Left lung (tissue), 10 donors: Measurements from ENCODE around the gene TESK1. TPM values are rescaled to one million over a fixed set of nuclear protein-coding genes. Genes with fewer than 3 reads are reported as not detected.
"Not testable (repeated sequence)": the region's sequence is repeated elsewhere in the genome, so short reads cannot be mapped to it uniquely, and the experiment has no call there.

Experiments used
- ATAC-seq: fragments of 200-7000 bp; cut with Tn5 transposase; one replicate; pipeline ENCODE4 v1.9.1; 2020; ENCODE audit warnings: moderate library complexity
- DNase-seq, 4 donors: peaks; one replicate each; pipeline ENCODE4 v3.0.0-alpha.2; 2013 to 2020
- H3K27ac ChIP-seq, 2 donors: fragments of 200-600 bp; sonication (generic) in 1 of 2; one replicate each; pipeline versions ENCODE4 v1.5.0 to v1.8.0; 2020 to 2021
- H3K27me3 ChIP-seq, 2 donors: fragments of 200-600 bp; sonication (generic) in 1 of 2; one replicate each; pipeline versions ENCODE4 v1.5.0 to v1.8.0; 2020 to 2021
- H3K36me3 ChIP-seq, 2 donors: fragments of 200-600 bp; sonication (generic) in 1 of 2; one replicate each; pipeline versions ENCODE4 v1.5.0 to v1.8.0; 2020 to 2021
- H3K4me1 ChIP-seq, 2 donors: fragments of 200-600 bp; one replicate each; pipeline ENCODE4 v1.8.0; 2021
- H3K4me3 ChIP-seq, 2 donors: fragments of 200-600 bp; sonication (generic) in 1 of 2; one replicate each; pipeline versions ENCODE4 v1.5.0 to v1.8.0; 2020 to 2021; ENCODE audit warnings: mild to moderate bottlenecking in 1 of 2
- H3K9me3 ChIP-seq, 2 donors: fragments of 200-600 bp; sonication (generic) in 1 of 2; one replicate each; pipeline versions ENCODE4 v1.5.0 to v1.8.0; 2020 to 2021
- intact Hi-C, 2 donors: fragments of 100-400 bp; cut with DNase I; formaldehyde crosslinking; loops; one replicate each; pipeline versions ENCODE4 v1.11.2 to v1.14.2; 2022
- polyA plus RNA-seq, 6 donors: library from polyadenylated mRNA; unstranded; fragments of 120-200 nt; gene quantifications; one replicate each; pipeline ENCODE4 v1.2.1, GENCODE V29; 2013; ENCODE audit not compliant: insufficient read length in 6 of 6
- total RNA-seq, 2 donors: library from RNA; stranded (reverse); fragmentation: NEBNext Ultra II Directional; extraction: Animal tissue kit (Norgen Biotek cat#: 25700); gene quantifications; one replicate each; pipeline ENCODE4 v1.2.1, GENCODE V29; 2021
- TF ChIP-seq, protein P1 (sequence below), 2 donors: fragments of 200-600 bp; sonication (generic) in 1 of 2; IDR thresholded peaks; one replicate each; pipeline versions ENCODE4 v1.5.0 to v1.8.0; 2021; ENCODE audit warnings: antibody characterized with exemption in 2 of 2
- donor health status: DM: no; HTN: yes; CAD: no.
- donor health status: DM: no; HTN: no; CAD: no.

TESK1 gene
- total and polyA plus RNA-seq, 8 donors: 30.8 to 44.6 (median 42.0) TPM

DNA sequence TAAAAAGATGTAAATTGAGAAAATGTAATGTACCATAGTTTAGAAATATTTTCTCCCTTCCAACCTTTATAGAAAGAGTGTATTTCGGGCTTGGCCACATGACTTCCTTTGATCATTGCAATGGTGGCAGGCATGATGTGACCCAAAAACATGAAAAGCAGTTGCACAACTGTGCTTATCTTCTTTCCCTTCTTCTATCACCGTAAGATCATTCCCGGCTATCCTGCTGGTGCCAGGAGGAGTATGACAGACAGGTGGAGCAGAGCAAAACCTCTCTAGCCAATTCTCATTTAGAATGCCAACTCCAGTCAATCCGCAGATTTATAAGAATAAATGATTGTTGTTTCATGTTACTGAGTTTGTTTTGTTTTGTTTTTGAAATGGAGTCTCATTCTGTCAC is 10.6 kb upstream of the TESK1 start:
- TF ChIP-seq, protein P1, sequence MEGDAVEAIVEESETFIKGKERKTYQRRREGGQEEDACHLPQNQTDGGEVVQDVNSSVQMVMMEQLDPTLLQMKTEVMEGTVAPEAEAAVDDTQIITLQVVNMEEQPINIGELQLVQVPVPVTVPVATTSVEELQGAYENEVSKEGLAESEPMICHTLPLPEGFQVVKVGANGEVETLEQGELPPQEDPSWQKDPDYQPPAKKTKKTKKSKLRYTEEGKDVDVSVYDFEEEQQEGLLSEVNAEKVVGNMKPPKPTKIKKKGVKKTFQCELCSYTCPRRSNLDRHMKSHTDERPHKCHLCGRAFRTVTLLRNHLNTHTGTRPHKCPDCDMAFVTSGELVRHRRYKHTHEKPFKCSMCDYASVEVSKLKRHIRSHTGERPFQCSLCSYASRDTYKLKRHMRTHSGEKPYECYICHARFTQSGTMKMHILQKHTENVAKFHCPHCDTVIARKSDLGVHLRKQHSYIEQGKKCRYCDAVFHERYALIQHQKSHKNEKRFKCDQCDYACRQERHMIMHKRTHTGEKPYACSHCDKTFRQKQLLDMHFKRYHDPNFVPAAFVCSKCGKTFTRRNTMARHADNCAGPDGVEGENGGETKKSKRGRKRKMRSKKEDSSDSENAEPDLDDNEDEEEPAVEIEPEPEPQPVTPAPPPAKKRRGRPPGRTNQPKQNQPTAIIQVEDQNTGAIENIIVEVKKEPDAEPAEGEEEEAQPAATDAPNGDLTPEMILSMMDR (IDR thresholded peaks at IDR 0.05): no peak
- DNase-seq (no peak), ATAC-seq (no peak)
- Histone ChIP-seq H3K27me3 (no peaks in the 10 kb centered on the region), H3K36me3 (no peaks in the 10 kb centered on the region), H3K27ac (no peak overlapping the region), H3K4me1 (no peaks in the 10 kb centered on the region), H3K9me3 (peaks cover 0 to 29% of the 10 kb centered on the region in 2 donors), H3K4me3 (no peak overlapping the region)
- intact Hi-C loops: no loop called here

DNA sequence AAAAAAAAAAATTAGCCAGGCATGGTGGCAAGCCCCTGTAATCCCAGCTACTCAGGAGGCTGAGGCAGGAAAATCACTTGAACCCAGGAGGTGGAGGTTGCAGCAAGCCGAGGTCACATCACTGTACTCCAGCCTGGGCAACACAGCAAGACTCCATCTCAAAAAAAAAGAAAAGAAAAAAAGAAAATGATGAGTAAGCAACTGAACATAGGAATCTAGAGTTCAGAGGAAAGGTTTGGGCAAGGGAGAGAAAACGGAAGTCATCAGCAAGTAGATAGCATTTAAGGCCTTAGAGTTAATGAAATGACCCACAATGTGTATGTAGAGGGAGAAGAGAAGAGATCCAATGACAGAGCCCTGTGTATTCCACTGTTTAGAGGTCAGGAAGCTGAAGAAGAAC is 8.2 kb upstream of the TESK1 start:
- H3K36me3 ChIP-seq, ATAC-seq, H3K27me3 ChIP-seq, DNase-seq, H3K27ac ChIP-seq, intact Hi-C loops, H3K4me3 ChIP-seq, H3K4me1 ChIP-seq: not testable (repeated sequence)
- peaks cover 0 to 29% of the 10 kb centered on the region in 2 donors for H3K9me3 ChIP-seq

DNA sequence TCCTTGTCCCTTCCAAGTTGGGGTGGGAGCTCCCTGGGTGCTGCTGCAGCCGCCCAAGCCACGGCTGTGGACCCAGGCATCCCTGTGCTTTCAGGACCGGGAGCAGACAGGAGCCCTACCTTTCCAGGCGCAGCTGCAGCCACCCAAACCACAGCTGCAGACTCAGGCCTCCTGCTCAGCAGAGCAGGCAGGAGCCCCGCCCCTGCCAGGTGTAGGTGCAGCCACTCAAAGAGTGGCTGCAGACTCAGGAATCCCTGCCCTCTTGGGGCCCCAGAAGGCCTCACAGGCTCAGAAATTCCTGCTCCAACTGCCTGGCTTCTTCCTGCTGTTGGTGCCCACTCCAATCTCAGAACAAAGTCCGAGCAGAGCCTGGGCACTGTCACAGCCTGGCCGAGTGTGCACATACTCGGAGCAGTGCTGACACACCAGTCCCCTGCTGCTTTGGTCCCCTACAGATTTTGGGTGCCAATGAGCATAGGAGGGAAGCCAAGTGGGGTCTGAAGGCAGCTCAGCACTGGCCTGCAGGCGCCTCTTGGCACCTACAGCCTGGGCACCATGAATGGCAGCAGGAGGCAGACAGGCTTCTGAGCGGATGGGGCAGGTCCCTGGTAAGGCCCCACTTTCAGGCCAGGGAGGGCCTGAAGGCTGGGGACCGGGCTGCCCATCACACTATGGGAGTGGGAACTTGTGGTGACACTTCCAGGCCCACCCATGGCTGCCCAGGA is 6.0 kb upstream of the TESK1 start:
- no peaks in the 10 kb centered on the region for H3K36me3 ChIP-seq
- H3K4me3 ChIP-seq: no peak overlapping the region
- DNase-seq: peak in 1 of 4 donors; percentile 30
- intact Hi-C loops: no loop called here
- H3K9me3 ChIP-seq: peaks cover 0 to 8% of the 10 kb centered on the region in 2 donors
- TF ChIP-seq, protein P1 (IDR thresholded peaks at IDR 0.05): no peak
- H3K27me3 ChIP-seq: no peaks in the 10 kb centered on the region
- peaks cover 9 to 14% of the 10 kb centered on the region in 2 donors for H3K4me1 ChIP-seq
- H3K27ac ChIP-seq: no peak overlapping the region
- peak; percentile 81 for ATAC-seq

DNA sequence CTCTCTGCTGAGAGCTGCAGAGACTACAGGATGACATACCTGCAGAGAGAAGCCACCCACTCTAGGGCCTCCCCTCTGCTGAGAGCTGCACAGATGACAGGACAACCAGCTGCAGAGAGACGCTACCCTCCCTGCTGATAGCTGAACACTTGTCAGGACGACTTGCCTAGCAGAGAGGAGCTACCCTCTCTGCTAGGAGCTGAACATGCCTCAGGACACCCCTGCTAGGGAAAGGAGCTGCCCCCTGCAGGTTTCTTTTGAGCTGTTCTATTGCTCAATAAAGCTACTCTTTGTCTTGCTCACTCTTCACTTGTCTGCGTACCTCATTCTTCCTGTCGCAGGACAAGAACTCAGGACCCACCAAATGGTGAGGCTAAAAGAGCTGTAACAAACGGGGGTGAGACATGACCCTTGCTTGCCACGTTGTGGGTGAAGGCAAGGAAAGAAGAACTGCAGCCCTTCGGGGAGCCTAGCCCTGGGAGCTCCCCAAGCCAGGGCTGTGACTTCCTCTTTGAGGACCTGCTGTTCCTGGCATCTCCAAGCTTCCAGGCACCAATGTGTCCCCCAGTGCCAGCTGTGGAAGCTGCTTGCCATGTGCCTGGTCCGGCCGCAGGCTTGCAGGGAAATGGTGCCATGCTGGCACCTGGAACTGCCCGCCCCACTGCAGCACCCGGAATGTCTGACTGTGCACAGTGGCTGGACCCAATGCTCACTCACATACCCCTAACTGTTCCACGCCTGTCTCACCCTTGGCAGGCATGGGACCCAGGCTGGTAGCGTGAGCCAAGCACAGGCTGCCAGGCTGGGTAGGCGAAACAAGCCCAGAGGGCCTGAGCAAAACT is 5.1 kb upstream of the TESK1 start:
- TF ChIP-seq, protein P1 (IDR thresholded peaks at IDR 0.05): no peak
- ATAC-seq: no peak
- no peaks in the 10 kb centered on the region for H3K9me3 ChIP-seq
- DNase-seq: no peak
- no peak overlapping the region for H3K27ac ChIP-seq
- no peaks in the 10 kb centered on the region for H3K36me3 ChIP-seq
- H3K27me3 ChIP-seq: no peaks in the 10 kb centered on the region
- no peak overlapping the region for H3K4me3 ChIP-seq
- peaks cover 9 to 21% of the 10 kb centered on the region in 2 donors for H3K4me1 ChIP-seq
- intact Hi-C loops: no loop called here

DNA sequence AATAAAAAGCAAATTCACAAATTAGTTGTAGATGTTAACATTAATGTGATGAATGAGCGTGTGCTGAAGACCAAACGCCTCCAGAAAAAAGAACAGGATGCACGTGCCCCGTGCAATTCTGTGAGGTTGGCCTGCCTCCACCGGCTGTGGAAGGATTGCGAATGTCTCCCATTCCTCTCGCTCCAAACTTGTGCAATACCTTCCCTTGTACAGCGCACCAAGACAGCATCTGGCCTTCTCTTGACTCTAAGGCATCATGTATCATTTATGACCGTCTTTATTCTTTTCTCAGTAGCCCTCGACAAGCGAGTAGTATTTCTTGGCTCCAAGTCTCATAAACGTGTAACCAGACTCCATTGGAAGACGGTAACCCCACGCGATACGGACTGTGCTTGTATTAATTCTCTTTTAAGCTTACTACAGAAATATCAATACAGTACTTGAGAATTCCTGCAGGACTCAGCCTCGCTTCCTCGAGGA is 1.5 kb upstream of the TESK1 start:
- no peaks in the 10 kb centered on the region for H3K9me3 ChIP-seq
- peaks cover 0 to 13% of the 10 kb centered on the region in 2 donors for H3K36me3 ChIP-seq
- H3K27ac ChIP-seq: peak overlapping the region; percentile 82 to 94
- DNase-seq: peak in 2 of 4 donors; percentile 63 to 86
- H3K4me3 ChIP-seq: peak overlapping the region; percentile 23 to 70
- intact Hi-C loops: no loop called here
- ATAC-seq: peak; percentile 7
- TF ChIP-seq, protein P1 (IDR thresholded peaks at IDR 0.05): no peak
- no peaks in the 10 kb centered on the region for H3K27me3 ChIP-seq
- H3K4me1 ChIP-seq: peaks cover 21 to 38% of the 10 kb centered on the region in 2 donors
